HepG2 (cell line): ENCODE measurements around the gene SCAPER. TPM values are rescaled to one million over a fixed set of nuclear protein-coding genes. Genes with fewer than 3 reads are reported as not detected.
A peak's percentile ranks its signal among the peaks of the same experiment; 100 is the strongest.

ENCODE experiments used
- BRCA1 ChIP-seq: sonication (generic); formaldehyde crosslinking; IDR thresholded peaks from 2 replicates; pipeline ENCODE4 v1.4.0; 2020; ENCODE audit warnings: missing genetic modification reagents
- DMAP1 ChIP-seq: IDR thresholded peaks from 2 replicates; pipeline ENCODE4 v1.6.1; 2016
- GLI4 ChIP-seq: sonication (generic); formaldehyde crosslinking; IDR thresholded peaks from 2 replicates; pipeline ENCODE4 v1.5.1; 2020; ENCODE audit warnings: missing genetic modification reagents, mild to moderate bottlenecking, moderate library complexity, borderline replicate concordance
- NONO ChIP-seq, 2 experiments: fragments of 450-650 bp in 1 of 2; sonication (generic) in 1 of 2; formaldehyde crosslinking in 1 of 2; IDR thresholded peaks in 1 of 2; conservative IDR thresholded peaks in 1 of 2; 2 replicates each; pipeline versions ENCODE4 v1.6.1 to v1.8.0; 2017 to 2022; ENCODE audit warnings: mild to moderate bottlenecking in 1 of 2, missing genetic modification reagents in 1 of 2, moderate library complexity in 1 of 2
- SKIL ChIP-seq: sonication (generic); formaldehyde crosslinking; IDR thresholded peaks from 2 replicates; pipeline ENCODE4 v1.8.0; 2022; ENCODE audit warnings: missing genetic modification reagents, mild to moderate bottlenecking, moderate library complexity, borderline replicate concordance
- XRCC5 ChIP-seq: fragments of 200-400 bp; formaldehyde crosslinking; optimal IDR thresholded peaks from 2 replicates; pipeline ENCODE3; 2017; ENCODE audit warnings: mild to moderate bottlenecking, low read length
- ZC3H13 ChIP-seq: sonication (generic); formaldehyde crosslinking; IDR thresholded peaks from 2 replicates; pipeline ENCODE4 v1.8.1; 2023; ENCODE audit warnings: mild to moderate bottlenecking, missing genetic modification reagents, moderate library complexity
- ZNF333 ChIP-seq: sonication (generic); formaldehyde crosslinking; IDR thresholded peaks from 2 replicates; pipeline ENCODE4 v1.4.0; 2020; ENCODE audit warnings: mild to moderate bottlenecking, missing genetic modification reagents, borderline replicate concordance
- ZNF441 ChIP-seq: sonication (generic); formaldehyde crosslinking; IDR thresholded peaks from 2 replicates; pipeline ENCODE4 v1.7.0; 2021; ENCODE audit warnings: missing genetic modification reagents, borderline replicate concordance
- ZNF501 ChIP-seq: sonication (generic); formaldehyde crosslinking; IDR thresholded peaks from 2 replicates; pipeline ENCODE4 v1.5.1; 2020; ENCODE audit warnings: mild to moderate bottlenecking, moderate library complexity, missing genetic modification reagents
- ZNF574 ChIP-seq: sonication (generic); formaldehyde crosslinking; IDR thresholded peaks from 2 replicates; pipeline ENCODE4 v1.4.0; 2020; ENCODE audit warnings: missing genetic modification reagents
- ZNF598 ChIP-seq: sonication (generic); formaldehyde crosslinking; IDR thresholded peaks from 2 replicates; pipeline ENCODE4 v1.5.1; 2020; ENCODE audit warnings: mild to moderate bottlenecking, missing genetic modification reagents, borderline replicate concordance
- ZNF770 ChIP-seq: sonication (generic); formaldehyde crosslinking; IDR thresholded peaks from 2 replicates; pipeline ENCODE4 v1.5.0; 2020; ENCODE audit warnings: mild to moderate bottlenecking, missing genetic modification reagents
- polyA plus RNA-seq, 8 experiments: library from polyadenylated mRNA; depleted of rRNA in 3 of 8; stranded (reverse) in 7 of 8; unstranded in 1 of 8; fragments of >200 nt; fragmentation: Illumina TruSeq in 4 of 8; extraction: Trizol in 4 of 8; gene quantifications; 2 replicates each; pipeline versions ENCODE4 v1.2.1 to v1.2.3, GENCODE V29; 2011 to 2016; ENCODE audit warnings: low read depth in 4 of 8, missing spikeins in 1 of 8, mixed read lengths in 1 of 8; ENCODE audit not compliant: insufficient read depth in 1 of 8
- total RNA-seq, 5 experiments: library from RNA; depleted of rRNA; stranded (reverse); fragments of >200 nt; fragmentation: Illumina TruSeq; extraction: Trizol; gene quantifications; 2 replicates each; pipeline ENCODE4 v1.2.3, GENCODE V29; 2016; ENCODE audit warnings: low read depth in 1 of 5

Gene SCAPER
- total and polyA plus RNA-seq, 2 of the 13 experiments (the other 11 are each of a cell fraction or from before 2014, with no cell fraction given) = 4.3 to 10.5 TPM

GRCh38 chr15:76345583-76345879 is 559.6 kb downstream of the SCAPER start (continued):
- 0 out of 2 replicates have a peak, but pooled peaks have one; percentile 20 for TF ChIP-seq SKIL (CRISPR knock-in tag)
- peak; percentile 15 for TF ChIP-seq XRCC5
- no peak for TF ChIP-seq ZNF441 (CRISPR knock-in tag)
- TF ChIP-seq ZNF501 (CRISPR knock-in tag) = no peak
- TF ChIP-seq BRCA1 (CRISPR knock-in tag) = no peak
- no peak for TF ChIP-seq GLI4
- TF ChIP-seq NONO (IDR thresholded peaks at IDR 0.05) = no peak
- TF ChIP-seq NONO (CRISPR knock-in tag; conservative IDR thresholded peaks at IDR 0.05) = 0 out of 2 replicates have a peak, but pooled peaks have one; percentile 48
- peak; percentile 61; the same call in 1 of the 2 replicates for TF ChIP-seq ZC3H13
- TF ChIP-seq ZNF333 (CRISPR knock-in tag) = no peak
- TF ChIP-seq ZNF598 (CRISPR knock-in tag) = no peak
- TF ChIP-seq ZNF574 = no peak
- TF ChIP-seq ZNF770 (CRISPR knock-in tag) = no peak
- TF ChIP-seq DMAP1 (CRISPR knock-in tag) = no peak
